Motor neuron (in vitro differentiated cells): Measurements from ENCODE around the gene SVIL. TPM values are rescaled to one million over a fixed set of nuclear protein-coding genes. Genes with fewer than 3 reads are reported as not detected.

Experiments used
- ATAC-seq, 8 experiments: fragments of 200-7000 bp; cut with Tn5 transposase; replicated peaks in 6 of 8; 2 replicates each; pipeline ENCODE4 v1.8.0; 2021; ENCODE audit warnings: mild to moderate bottlenecking in 8 of 8, moderate library complexity in 8 of 8
- H3K27ac ChIP-seq, 2 donors: fragments of 250-450 bp; sonication (Bioruptor Pico); 2 replicates each; pipeline ENCODE4 v1.9.0; 2021; ENCODE audit warnings: antibody characterized with exemption in 2 of 2, mild to moderate bottlenecking in 2 of 2, moderate library complexity in 1 of 2
- H3K4me1 ChIP-seq, 2 donors: fragments of 250-450 bp; sonication (Bioruptor Pico); replicated peaks in 1 of 2; 2 replicates each; pipeline ENCODE4 v1.6.1; 2021; ENCODE audit warnings: antibody characterized with exemption in 2 of 2, mild to moderate bottlenecking in 2 of 2, moderate library complexity in 1 of 2
- H3K4me3 ChIP-seq, 5 donors: fragments of 250-450 bp; sonication (Bioruptor Pico); 2 replicates each; pipeline ENCODE4 v1.9.0; 2021; ENCODE audit warnings: antibody characterized with exemption in 5 of 5, mild to moderate bottlenecking in 5 of 5, moderate library complexity in 4 of 5
- WGBS, 10 experiments: fragments of 450-650 bp; shearing (Covaris generic); methylation state at CpG; one replicate each; pipeline ENCODE4 v1.0.0; 2022; 5-methylcytosine and 5-hydroxymethylcytosine counted together
- in situ Hi-C, 9 experiments: fragments of 400-800 bp; cut with MboI; loops; one replicate each; pipeline ENCODE4 v1.15.0; 2021; ENCODE audit warnings: low sequenced_read_pairs in 9 of 9, low pct_unique_long_range_greater_than_20kb in 2 of 9; ENCODE audit not compliant: unreplicated experiment in 9 of 9
- total RNA-seq, 8 experiments: library from RNA; unstranded; fragments of 300-600 nt; gene quantifications; 2 replicates each; pipeline versions ENCODE4 v1.2.3 to v1.2.4, GENCODE V29; 2022

Gene SVIL
- total RNA-seq, 8 experiments from 2014 or later, result 10.4 to 128 (median 37.8) TPM

DNA sequence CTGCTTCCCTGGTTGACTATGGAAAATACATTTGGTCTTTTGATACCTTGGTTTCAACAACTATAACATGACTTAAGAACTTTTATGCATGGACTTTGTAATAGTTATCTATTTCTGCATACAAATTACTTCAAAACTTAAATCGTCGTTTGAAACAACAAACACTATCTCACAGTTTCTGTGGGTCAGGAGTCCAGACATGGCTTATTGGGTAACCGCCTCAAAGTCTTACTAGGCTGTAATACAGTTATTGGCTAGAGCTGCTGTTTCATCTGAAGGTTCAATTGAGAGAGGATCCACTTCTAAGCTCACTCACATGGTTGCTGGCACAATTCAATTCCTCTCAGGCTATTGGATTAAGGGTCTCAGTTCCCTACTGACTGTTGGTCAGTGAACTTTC is 210.8 kb downstream of the SVIL start:
- in situ Hi-C loops, result no loop called here
- Histone ChIP-seq H3K4me1 (no peaks in the 10 kb centered on the region), H3K27ac (no peak overlapping the region), H3K4me3 (no peak overlapping the region)
- 42 to 100% (median 100%) methylated on average over 1 to 3 of the region's 3 CpGs; no CpG with 5 or more reads in 1 of the 10 experiments for WGBS, 10 experiments
- ATAC-seq, result no peak

DNA sequence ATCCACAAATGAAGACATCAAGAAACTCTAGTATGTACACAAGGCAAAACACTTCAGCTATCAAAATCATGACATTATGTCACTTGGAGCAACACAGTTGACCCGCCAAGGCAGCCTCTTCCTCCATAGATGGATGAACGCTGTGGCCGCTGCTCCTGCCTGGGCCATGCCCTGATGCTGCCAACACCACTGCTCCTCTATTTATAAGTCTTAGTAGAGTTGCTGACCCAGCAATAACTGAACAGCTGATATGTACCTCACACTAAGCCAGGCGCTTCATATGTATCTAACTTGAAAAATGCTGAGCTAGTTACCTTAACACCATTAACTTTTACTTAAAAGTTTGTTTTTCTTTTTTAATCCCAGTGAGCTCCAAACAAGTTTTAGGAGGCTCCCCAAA is 214.0 kb downstream of the SVIL start:
- Histone ChIP-seq H3K4me3 (no peak overlapping the region), H3K4me1 (no peaks in the 10 kb centered on the region), H3K27ac (no peak overlapping the region)
- in situ Hi-C loops, result no loop called here
- WGBS, 10 experiments, result 80 to 100% (median 100%) methylated on average over 1 to 4 of the region's 4 CpGs; no CpG with 5 or more reads in 2 of the 10 experiments
- no peak for ATAC-seq

DNA sequence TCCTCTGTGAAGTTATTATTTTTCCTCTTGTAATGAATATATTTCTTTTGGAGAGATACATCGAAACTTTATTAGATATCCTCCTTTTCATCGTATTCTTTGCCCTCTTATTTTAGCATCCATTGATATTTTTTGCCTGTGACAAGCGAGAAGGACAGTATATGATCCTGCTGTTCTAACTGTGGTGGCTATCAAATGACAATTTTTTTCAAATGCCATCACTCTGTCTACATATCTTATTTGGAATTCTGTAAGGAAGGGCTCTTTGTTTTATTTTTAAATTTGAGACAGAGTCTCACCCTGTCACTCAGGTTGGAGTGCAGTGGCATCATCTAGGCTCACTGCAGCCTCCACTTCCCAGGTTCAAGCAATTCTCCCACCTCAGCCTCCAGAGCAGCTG is 217.4 kb downstream of the SVIL start:
- Histone ChIP-seq H3K4me3 (no peak overlapping the region), H3K27ac (no peak overlapping the region), H3K4me1 (no peaks in the 10 kb centered on the region)
- in situ Hi-C loops, result no loop called here
- 62 to 100% (median 87%) methylated on average over 2 to 3 of the region's 3 CpGs; no CpG with 5 or more reads in 1 of the 10 experiments for WGBS, 10 experiments
- ATAC-seq, result no peak

DNA sequence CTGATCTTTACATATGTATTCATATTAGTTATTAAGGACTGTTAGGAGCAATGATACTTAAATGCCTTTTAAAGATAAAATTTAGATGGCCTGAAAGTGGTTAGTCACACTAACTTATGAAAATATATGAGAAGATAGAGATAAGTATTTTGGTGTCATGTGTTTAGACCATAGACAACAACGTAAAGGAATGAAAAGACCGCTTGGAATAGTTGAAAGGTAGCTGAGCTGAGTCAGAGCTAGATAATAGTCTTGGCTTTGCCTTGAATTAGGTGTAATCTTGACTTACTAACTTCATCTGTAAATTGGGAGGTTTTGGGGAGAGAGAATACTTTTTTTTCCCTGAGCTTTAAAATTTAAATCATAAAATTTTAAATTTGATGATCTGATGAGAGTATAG is 218.9 kb downstream of the SVIL start:
- H3K27ac ChIP-seq, result no peak overlapping the region
- no peak overlapping the region for H3K4me3 ChIP-seq
- in situ Hi-C loops, result no loop called here
- WGBS, 10 experiments, result 33 to 100% (median 93%) methylated on average over 1 to 2 of the region's 2 CpGs; no CpG with 5 or more reads in 1 of the 10 experiments
- no peak for ATAC-seq
- H3K4me1 ChIP-seq, result no peaks in the 10 kb centered on the region

DNA sequence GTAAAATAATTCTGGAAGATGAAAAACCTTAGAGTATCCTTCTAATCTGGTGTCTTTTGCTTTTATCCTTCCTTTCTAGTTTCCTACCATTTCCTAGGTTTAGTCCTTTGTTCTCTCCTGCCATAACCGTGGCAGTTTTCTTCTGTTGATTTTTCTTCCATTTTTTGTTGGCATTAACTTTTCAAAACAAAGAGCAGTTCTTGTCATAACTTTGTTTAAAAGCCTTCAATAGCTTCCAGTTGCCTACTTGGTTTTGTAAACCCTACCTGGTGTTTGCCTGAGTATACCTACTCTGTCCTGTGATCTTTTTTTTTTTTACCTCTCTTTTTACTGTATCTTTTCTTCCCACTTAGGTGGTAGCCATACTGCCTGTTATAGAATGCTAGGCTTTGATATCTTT is 220.3 kb downstream of the SVIL start:
- no peak for ATAC-seq
- Histone ChIP-seq H3K27ac (no peak overlapping the region), H3K4me3 (no peak overlapping the region), H3K4me1 (no peaks in the 10 kb centered on the region)
- in situ Hi-C loops, result no loop called here
- WGBS, 10 experiments, result 0 to 94% (median 80%) methylated on average over 1 of the region's 1 CpG; no CpG with 5 or more reads in 1 of the 10 experiments

DNA sequence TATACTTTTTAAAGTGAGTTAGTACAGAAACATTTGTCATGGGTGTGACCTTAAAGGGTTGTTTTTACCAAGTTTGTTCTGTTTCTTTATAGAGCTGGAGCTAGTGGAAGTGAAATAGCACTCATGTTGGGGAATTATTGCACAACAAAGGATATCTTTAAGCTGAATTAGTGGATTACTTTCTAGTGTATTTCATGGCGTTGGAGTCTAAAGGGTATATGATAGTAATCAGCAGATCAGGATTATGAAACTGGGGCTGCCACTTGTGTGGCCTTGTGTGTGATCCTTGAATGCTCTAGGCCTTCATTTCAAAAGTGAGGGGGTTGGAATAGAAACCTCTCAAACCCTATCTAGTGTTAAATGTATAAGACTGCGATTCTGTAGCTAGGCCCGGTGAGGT is 222.3 kb downstream of the SVIL start:
- WGBS, 10 experiments, result 60 to 90% (median 83%) methylated on average over 1 to 3 of the region's 3 CpGs; no CpG with 5 or more reads in 4 of the 10 experiments
- in situ Hi-C loops, result no loop called here
- ATAC-seq, result no peak
- Histone ChIP-seq H3K4me3 (no peak overlapping the region), H3K4me1 (no peaks in the 10 kb centered on the region), H3K27ac (no peak overlapping the region)

DNA sequence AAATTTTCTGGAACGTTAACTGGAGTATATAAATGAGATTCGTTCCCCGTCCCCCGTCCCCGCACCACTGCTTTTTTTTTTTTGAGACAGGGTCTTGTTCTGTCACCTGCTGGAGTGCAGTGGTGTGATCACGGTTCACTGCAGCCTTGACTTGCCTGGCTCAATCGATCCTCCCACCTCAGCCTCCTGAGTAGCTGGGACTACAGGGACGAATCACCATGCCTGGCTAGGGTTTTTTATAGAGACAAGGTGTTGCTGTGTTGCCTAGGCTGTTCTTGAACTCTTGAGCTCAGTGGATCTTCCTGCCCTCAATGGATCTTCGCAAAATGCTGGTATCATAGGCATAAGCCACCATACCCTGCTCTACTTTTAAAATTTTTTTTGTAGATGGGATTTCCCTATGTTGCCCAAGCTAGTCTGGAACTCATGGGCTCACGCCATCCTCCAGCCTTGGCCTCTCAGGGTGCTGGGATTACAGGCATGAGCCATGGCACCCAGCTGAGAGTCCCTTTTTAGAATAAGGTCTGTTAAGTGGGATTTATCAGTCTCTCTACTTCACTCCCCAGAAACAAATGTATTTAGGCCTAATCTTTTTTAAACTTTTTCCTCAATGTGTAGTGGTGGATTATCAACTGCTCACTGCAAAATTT is 223.0 kb downstream of the SVIL start:
- Histone ChIP-seq H3K4me1 (no peaks in the 10 kb centered on the region), H3K27ac (no peak overlapping the region), H3K4me3 (no peak overlapping the region)
- no peak for ATAC-seq
- WGBS, 10 experiments, result 79 to 100% (median 87%) methylated on average over 2 to 9 of the region's 10 CpGs
- in situ Hi-C loops, result no loop called here

DNA sequence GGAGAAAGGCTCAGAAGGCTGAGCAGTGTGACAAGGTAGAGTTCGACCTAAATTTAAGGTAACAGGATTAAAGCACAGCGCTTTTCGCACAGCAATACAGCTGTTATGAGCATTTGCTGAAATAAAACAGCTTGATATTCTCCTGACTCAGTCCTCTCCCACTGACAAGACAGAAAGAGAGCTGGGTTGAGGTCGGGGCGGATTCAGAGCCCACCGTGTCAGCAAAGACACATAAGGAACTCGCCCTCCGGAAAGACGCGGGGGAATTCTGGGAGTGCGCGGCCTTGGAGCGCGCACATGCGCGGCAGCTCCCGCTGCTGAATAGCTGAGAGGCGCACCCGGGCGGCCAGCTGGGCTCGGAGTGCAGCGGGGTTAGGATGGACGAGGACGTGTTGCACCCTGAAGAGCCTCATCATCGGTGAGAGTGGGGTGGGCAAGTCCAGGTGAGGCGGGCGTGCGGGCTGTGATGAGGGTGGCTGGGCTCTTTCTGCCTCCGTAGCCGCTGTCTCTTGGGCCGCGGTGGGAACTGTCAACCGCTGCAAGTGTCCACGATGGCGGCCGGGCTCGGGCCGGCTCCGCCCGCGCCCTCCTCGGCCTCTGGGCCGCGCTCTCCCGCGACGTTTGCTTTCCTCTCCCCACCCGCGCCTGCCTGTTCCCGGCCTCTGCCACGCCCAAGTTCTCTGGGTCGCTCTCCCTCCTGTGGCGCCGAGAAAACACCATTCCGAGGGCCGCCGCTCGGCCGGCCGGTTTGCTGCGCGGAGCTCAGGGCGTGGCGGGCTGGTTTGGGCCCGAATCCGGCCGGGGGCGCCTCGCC is 225.3 kb downstream of the SVIL start:
- WGBS, 10 experiments, result 2 to 100% (median 60%) methylated on average over 1 to 11 of the region's 69 CpGs; no CpG with 5 or more reads in 3 of the 10 experiments
- Histone ChIP-seq H3K4me1 (no peaks in the 10 kb centered on the region), H3K4me3 (peak overlapping the region; percentile 34 to 56 (median 39)), H3K27ac (peak overlapping the region; percentile 52 to 71)
- ATAC-seq, result peak; percentile 82 to 96 (median 94)
- in situ Hi-C loops, result no loop called here

DNA sequence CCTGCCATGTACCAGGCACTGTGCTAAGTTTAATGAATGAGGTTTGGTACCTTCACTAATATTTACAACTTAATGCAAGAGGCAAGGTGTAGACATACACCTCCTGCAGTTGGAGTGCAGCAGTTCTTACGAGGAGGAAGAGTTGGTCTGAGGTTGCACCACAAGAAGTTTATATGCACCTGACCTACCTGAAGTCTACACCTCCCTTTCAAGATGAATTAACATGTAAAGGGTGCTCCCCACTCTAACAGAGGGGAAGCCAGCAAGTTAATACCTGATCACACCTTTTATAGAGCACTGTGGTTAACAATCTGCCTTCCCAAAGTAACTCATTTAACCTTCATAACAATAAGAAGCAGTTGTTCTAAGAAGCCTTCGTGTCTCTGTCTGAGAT is 225.9 kb downstream of the SVIL start:
- peak overlapping the region; percentile 52 to 71 for H3K27ac ChIP-seq
- no peak for ATAC-seq

More for the DNA sequence above, 225.9 kb downstream of the SVIL start:
- WGBS, 10 experiments, result 0 to 100% (median 75%) methylated on average over 1 to 2 of the region's 2 CpGs; no CpG with 5 or more reads in 2 of the 10 experiments
- in situ Hi-C loops, result no loop called here
- no peaks in the 10 kb centered on the region for H3K4me1 ChIP-seq
- peak overlapping the region in 1 of 5 donors; percentile 56 for H3K4me3 ChIP-seq
